Neural cell (in vitro differentiated cells): ENCODE results near the gene ARFRP1.

Experiments used
- EP300 ChIP-seq: fragments of 450-650 bp; conservative IDR thresholded peaks from 2 replicates; pipeline ENCODE4 v1.6.1; 2014; ENCODE audit warnings: antibody characterized with exemption, mild to moderate bottlenecking, moderate library complexity; ENCODE audit not compliant: poor library complexity, severe bottlenecking
- EZH2 ChIP-seq: fragments of 200-600, 300-800 bp; shearing (Covaris generic), sonication (generic); IDR thresholded peaks from 2 replicates; pipeline ENCODE4 v1.6.1; 2014; ENCODE audit warnings: antibody characterized with exemption, low read length, borderline replicate concordance, mild to moderate bottlenecking; ENCODE audit not compliant: insufficient read depth, poor library complexity, severe bottlenecking
- POLR2AphosphoS5 ChIP-seq: IDR thresholded peaks from 2 replicates; pipeline ENCODE4 v1.6.1; 2012
- TF ChIP-seq, protein P1 (sequence below): fragments of 450-650 bp; IDR thresholded peaks from 2 replicates; pipeline ENCODE4 v1.5.1; 2014; ENCODE audit warnings: antibody characterized with exemption, mild to moderate bottlenecking, moderate library complexity; ENCODE audit not compliant: poor library complexity, severe bottlenecking
- TF ChIP-seq, protein P2 (sequence below): IDR thresholded peaks from 2 replicates; pipeline ENCODE4 v1.6.1; 2012; ENCODE audit warnings: borderline replicate concordance

DNA sequence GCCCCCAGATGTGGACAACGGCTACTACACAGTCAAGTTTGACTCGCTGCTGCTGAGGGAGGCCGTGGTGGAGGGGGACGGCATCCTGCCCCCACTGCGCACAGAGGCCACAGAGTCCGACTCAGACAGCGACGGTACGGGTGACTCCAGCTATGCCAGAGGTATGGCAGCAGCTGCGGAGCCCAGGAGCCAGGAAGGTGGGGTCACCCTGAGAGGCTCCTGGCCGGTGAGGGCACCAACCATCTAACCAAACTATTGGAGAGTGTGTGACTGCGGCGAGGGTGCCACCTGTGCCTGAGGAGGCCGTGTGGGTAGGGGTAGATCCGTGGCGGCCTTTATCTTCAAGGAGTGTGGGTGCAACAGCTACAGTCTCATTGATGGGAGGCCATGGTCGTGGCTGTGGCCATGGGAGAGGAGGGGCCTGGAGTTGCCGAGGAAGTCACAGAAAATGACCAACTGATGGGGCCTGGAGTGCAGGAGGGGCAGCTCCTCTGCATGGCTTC is 25.9 kb upstream of the ARFRP1 start:
- TF ChIP-seq, protein P1, sequence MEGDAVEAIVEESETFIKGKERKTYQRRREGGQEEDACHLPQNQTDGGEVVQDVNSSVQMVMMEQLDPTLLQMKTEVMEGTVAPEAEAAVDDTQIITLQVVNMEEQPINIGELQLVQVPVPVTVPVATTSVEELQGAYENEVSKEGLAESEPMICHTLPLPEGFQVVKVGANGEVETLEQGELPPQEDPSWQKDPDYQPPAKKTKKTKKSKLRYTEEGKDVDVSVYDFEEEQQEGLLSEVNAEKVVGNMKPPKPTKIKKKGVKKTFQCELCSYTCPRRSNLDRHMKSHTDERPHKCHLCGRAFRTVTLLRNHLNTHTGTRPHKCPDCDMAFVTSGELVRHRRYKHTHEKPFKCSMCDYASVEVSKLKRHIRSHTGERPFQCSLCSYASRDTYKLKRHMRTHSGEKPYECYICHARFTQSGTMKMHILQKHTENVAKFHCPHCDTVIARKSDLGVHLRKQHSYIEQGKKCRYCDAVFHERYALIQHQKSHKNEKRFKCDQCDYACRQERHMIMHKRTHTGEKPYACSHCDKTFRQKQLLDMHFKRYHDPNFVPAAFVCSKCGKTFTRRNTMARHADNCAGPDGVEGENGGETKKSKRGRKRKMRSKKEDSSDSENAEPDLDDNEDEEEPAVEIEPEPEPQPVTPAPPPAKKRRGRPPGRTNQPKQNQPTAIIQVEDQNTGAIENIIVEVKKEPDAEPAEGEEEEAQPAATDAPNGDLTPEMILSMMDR = no peak
- TF ChIP-seq POLR2AphosphoS5 (no peak), EP300 (no peak), EZH2 (no peak)
- TF ChIP-seq, protein P2, sequence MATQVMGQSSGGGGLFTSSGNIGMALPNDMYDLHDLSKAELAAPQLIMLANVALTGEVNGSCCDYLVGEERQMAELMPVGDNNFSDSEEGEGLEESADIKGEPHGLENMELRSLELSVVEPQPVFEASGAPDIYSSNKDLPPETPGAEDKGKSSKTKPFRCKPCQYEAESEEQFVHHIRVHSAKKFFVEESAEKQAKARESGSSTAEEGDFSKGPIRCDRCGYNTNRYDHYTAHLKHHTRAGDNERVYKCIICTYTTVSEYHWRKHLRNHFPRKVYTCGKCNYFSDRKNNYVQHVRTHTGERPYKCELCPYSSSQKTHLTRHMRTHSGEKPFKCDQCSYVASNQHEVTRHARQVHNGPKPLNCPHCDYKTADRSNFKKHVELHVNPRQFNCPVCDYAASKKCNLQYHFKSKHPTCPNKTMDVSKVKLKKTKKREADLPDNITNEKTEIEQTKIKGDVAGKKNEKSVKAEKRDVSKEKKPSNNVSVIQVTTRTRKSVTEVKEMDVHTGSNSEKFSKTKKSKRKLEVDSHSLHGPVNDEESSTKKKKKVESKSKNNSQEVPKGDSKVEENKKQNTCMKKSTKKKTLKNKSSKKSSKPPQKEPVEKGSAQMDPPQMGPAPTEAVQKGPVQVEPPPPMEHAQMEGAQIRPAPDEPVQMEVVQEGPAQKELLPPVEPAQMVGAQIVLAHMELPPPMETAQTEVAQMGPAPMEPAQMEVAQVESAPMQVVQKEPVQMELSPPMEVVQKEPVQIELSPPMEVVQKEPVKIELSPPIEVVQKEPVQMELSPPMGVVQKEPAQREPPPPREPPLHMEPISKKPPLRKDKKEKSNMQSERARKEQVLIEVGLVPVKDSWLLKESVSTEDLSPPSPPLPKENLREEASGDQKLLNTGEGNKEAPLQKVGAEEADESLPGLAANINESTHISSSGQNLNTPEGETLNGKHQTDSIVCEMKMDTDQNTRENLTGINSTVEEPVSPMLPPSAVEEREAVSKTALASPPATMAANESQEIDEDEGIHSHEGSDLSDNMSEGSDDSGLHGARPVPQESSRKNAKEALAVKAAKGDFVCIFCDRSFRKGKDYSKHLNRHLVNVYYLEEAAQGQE = no peak
